ENCODE results near the gene CCNB2. TPM values are rescaled to one million over a fixed set of nuclear protein-coding genes. Genes with fewer than 3 reads are reported as not detected.

CCNB2 gene
- total RNA-seq, 1 donor from 2014 or later = 95.3 TPM

GRCh38 chr15:59171067-59171397 lies 66.1 kb downstream of the CCNB2 start:
- Mint-ChIP-seq H3K9me3 (no peaks in the 10 kb centered on the region), H3K27ac (ENCODE audit: unreplicated experiment) (peak overlapping the region; percentile 31), H3K4me3 (no peak overlapping the region), H3K4me1 (peaks cover 22% of the 10 kb centered on the region), H3K27me3 (ENCODE audit: low read depth) (no peaks in the 10 kb centered on the region), H3K36me3 (ENCODE audit: low read depth) (peaks cover 9% of the 10 kb centered on the region)
- DNase-seq (ENCODE audit: low read depth, low spot score) = no peak
- no peak for TF ChIP-seq CTCF (conservative IDR thresholded peaks at IDR 0.05)

- H3K36me3 Mint-ChIP-seq (ENCODE audit: low read depth) = peaks cover 11% of the 10 kb centered on the region
- TF ChIP-seq CTCF (conservative IDR thresholded peaks at IDR 0.05) = peak; percentile 35
- H3K9me3 Mint-ChIP-seq = no peaks in the 10 kb centered on the region
Observed at GRCh38 chr15:59172289-59172901, 67.4 kb downstream of the CCNB2 start.

DNA sequence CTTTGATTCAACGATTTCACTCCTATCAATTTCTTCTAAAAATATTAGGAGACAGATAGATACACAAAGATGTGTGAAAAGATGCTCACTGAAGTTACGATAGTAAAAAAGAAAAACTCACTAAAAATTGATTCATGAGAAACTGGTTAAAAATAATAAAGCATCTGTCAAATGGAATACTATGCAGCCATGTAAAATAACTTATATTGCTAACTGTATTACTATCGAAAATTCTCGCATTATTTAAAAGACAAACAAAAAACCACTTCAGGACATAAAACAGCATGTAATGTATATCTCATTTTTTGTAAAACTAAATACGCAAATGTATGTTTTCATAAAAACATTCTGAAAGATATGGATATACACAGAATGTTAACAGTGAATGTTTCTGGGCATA lies 68.2 kb downstream of the CCNB2 start:
- no peaks in the 10 kb centered on the region for H3K9me3 Mint-ChIP-seq
- no peak overlapping the region for H3K27ac Mint-ChIP-seq (ENCODE audit: unreplicated experiment)
- H3K4me1 Mint-ChIP-seq = peaks cover 22% of the 10 kb centered on the region
- no peaks in the 10 kb centered on the region for H3K27me3 Mint-ChIP-seq (ENCODE audit: low read depth)
- no peak overlapping the region for H3K4me3 Mint-ChIP-seq
- no peak for DNase-seq (ENCODE audit: low read depth, low spot score)
- no peak for TF ChIP-seq CTCF (conservative IDR thresholded peaks at IDR 0.05)
- H3K36me3 Mint-ChIP-seq (ENCODE audit: low read depth) = peaks cover 15% of the 10 kb centered on the region

More at GRCh38 chr15:59172289-59172901, 67.4 kb downstream of the CCNB2 start:
- no peak overlapping the region for H3K27ac Mint-ChIP-seq (ENCODE audit: unreplicated experiment)
- H3K27me3 Mint-ChIP-seq (ENCODE audit: low read depth) = no peaks in the 10 kb centered on the region
- H3K4me1 Mint-ChIP-seq = peaks cover 22% of the 10 kb centered on the region
- DNase-seq (ENCODE audit: low read depth, low spot score) = no peak
- H3K4me3 Mint-ChIP-seq = no peak overlapping the region

GRCh38 chr15:59174151-59174834 lies 69.3 kb downstream of the CCNB2 start:
- Mint-ChIP-seq H3K36me3 (ENCODE audit: low read depth) (peaks cover 15% of the 10 kb centered on the region), H3K27ac (ENCODE audit: unreplicated experiment) (no peak overlapping the region), H3K27me3 (ENCODE audit: low read depth) (no peaks in the 10 kb centered on the region), H3K4me3 (no peak overlapping the region), H3K4me1 (peaks cover 19% of the 10 kb centered on the region), H3K9me3 (no peaks in the 10 kb centered on the region)
- no peak for DNase-seq (ENCODE audit: low read depth, low spot score)
- TF ChIP-seq CTCF (conservative IDR thresholded peaks at IDR 0.05) = no peak

Small RNAs within 50 kb of the gene (microRNA-seq; reads per million reads assigned to microRNA genes)
- gene MIR2116 = not detected

Other genes with a start within 250 kb of the CCNB2 start
- 105 and 122 TPM in 2 replicates for gene SLTM, start 171.5 kb upstream of the CCNB2 start, total RNA-seq
- 37.4 and 37.7 TPM in 2 replicates for gene RNF111, start 117.5 kb upstream of the CCNB2 start, total RNA-seq
- gene LDHAL6B, start 101.7 kb downstream of the CCNB2 start, total RNA-seq = not detected in 2 replicates

Measured in neural crest cell (in vitro differentiated cells).